Measurements from ENCODE around the gene HS2ST1. TPM values are rescaled to one million over a fixed set of nuclear protein-coding genes. Genes with fewer than 3 reads are reported as not detected.

Gene HS2ST1
- total and polyA plus RNA-seq, 10 of the 15 experiments (the other 5 are each of a cell fraction or from before 2014, with no cell fraction given), result 5.4 to 30.8 (median 18.6) TPM

DNA sequence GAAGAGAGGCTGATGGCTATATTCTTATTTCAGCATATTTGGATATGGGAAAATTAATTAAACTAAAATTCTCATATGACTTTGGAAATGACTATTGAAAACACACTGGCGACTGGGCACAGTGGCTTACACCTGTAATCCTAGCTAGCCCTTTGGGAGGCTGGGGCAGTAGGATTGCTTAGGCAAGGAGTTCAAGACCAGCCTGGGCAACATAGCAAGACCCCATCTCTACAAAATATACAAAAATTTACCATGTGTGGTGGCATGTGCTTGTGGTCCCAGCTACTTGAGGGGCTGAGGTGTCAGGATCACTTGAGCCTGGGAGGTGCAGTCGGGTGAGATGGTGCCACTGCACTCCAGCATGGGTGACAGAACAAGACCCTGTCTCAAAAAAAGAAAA, 26.2 kb downstream of the HS2ST1 start:
- WGBS (ENCODE audit: insufficient coverage, insufficient replicate concordance, low lambda C conversion rate, missing lambda C conversion rate), result 95% methylated on average over 2 of the region's 2 CpGs
- no peaks in the 10 kb centered on the region for H3K36me3 ChIP-seq (ENCODE audit: control insufficient read depth in 2 of 2, insufficient read depth in 2 of 2, low read length in 1 of 2)

DNA sequence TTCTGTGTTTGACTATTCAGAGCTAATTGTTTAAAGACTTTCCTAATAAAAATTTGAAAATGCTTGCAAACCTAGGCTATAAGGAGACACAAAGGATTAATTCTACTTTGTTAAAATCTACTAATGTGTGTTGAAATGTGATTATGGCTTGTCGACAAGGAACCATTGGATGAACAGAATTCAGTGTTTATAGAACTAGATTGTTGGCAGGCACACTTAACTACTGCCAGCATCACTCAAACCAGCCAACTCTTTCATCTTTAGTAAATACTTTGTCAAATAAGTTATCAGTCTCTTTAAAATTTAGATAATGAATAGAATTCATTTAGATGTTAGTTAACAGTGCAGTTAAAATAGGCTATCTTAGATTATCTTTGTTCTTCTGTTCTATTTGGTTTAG, 27.6 kb downstream of the HS2ST1 start:
- BruUV-seq (replicated peaks), result TSS peak; percentile 4
- Histone ChIP-seq H3K4me3 (no peak overlapping the region), H3K9me3 (replicated peaks; ENCODE audit: control insufficient read depth, insufficient read depth, low read length) (no peaks in the 10 kb centered on the region; the same call in 2 of the 3 replicates), H3K27ac (ENCODE audit: control insufficient read depth, insufficient read depth) (no peak overlapping the region), H3K79me2 (ENCODE audit: control insufficient read depth, insufficient read depth, low read length) (peaks cover 43% of the 10 kb centered on the region), H3K4me1 (ENCODE audit: control insufficient read depth, insufficient read depth, low read length) (no peaks in the 10 kb centered on the region), H3K4me2 (ENCODE audit: control insufficient read depth, insufficient read depth) (no peak overlapping the region), H2AFZ (ENCODE audit: control insufficient read depth, low read depth, low read length) (no peak overlapping the region), H3K27me3 (replicated peaks in 1 of 2; ENCODE audit: control insufficient read depth in 2 of 2, insufficient read depth in 2 of 2, low read length in 1 of 2) (no peaks in the 10 kb centered on the region), H4K20me1 (ENCODE audit: control insufficient read depth, insufficient read depth) (no peaks in the 10 kb centered on the region), H3K36me3 (ENCODE audit: control insufficient read depth in 2 of 2, insufficient read depth in 2 of 2, low read length in 1 of 2) (no peaks in the 10 kb centered on the region), H3K9ac (ENCODE audit: control insufficient read depth, insufficient read depth, low read length) (no peak overlapping the region)
- no peak for ATAC-seq
- WGBS (ENCODE audit: insufficient coverage, insufficient replicate concordance, low lambda C conversion rate, missing lambda C conversion rate), result 95% methylated on average over 1 of the region's 1 CpG
- DNase-seq (ENCODE audit: low read depth, low spot score), result no peak
- in situ Hi-C loops (cut with MboI), result no loop called here
- ChIA-PET POLR2A (interaction anchor here (1.6 kb wide), 1 partner anchor 27 kb away, joined by 6 read pairs; the partner anchor contains the start of gene HS2ST1), CTCF (interaction anchor here (0.8 to 1.5 kb wide), 5 partner anchors 11 to 442 kb away, joined by 3 read pairs; no protein-coding TSS in a partner anchor), SMC1A (ENCODE audit: uncharacterized antibody, unreplicated experiment) (interaction anchor here (1.1 to 1.9 kb wide), 6 partner anchors 8 to 29 kb away, joined by 3 to 8 read pairs (median 4); no protein-coding TSS in a partner anchor), RAD21 (ENCODE audit: unreplicated experiment) (interaction anchor here (0.9 to 1.5 kb wide), 4 partner anchors 26 to 92 kb away, joined by 3 read pairs; partner anchors contain the start of genes HS2ST1 and SELENOF)
- intact Hi-C loops (cut with micrococcal nuclease; ENCODE audit: unreplicated experiment), result no loop called here
- no peak for FAIRE-seq
- TF ChIP-seq YY1 (IDR thresholded peaks at IDR 0.05; ENCODE audit: low read depth, low read length) (no peak), SMAD1 (IDR thresholded peaks at IDR 0.05; ENCODE audit: low read depth, partially characterized antibody) (no peak), CEBPB (IDR thresholded peaks at IDR 0.05; ENCODE audit: borderline replicate concordance in 1 of 2, low read depth in 2 of 2, low read length in 2 of 2) (no peak), ZNF384 (IDR thresholded peaks at IDR 0.05; ENCODE audit: borderline replicate concordance, low read depth, low read length) (no peak), FOS (IDR thresholded peaks at IDR 0.05; ENCODE audit: borderline replicate concordance, extremely low read depth, insufficient read length) (no peak), TCF12 (IDR thresholded peaks at IDR 0.05; ENCODE audit: low read depth, low read length) (no peak), ZZZ3 (IDR thresholded peaks at IDR 0.05; ENCODE audit: control insufficient read depth, insufficient read length, low read depth) (no peak), EZH2 (IDR thresholded peaks at IDR 0.05; ENCODE audit: borderline replicate concordance, control insufficient read depth, low read depth, low read length) (no peak), RAD21 (IDR thresholded peaks at IDR 0.05; ENCODE audit: insufficient read depth, low read depth, low read length) (no peak)
- TF ChIP-seq, protein P1, sequence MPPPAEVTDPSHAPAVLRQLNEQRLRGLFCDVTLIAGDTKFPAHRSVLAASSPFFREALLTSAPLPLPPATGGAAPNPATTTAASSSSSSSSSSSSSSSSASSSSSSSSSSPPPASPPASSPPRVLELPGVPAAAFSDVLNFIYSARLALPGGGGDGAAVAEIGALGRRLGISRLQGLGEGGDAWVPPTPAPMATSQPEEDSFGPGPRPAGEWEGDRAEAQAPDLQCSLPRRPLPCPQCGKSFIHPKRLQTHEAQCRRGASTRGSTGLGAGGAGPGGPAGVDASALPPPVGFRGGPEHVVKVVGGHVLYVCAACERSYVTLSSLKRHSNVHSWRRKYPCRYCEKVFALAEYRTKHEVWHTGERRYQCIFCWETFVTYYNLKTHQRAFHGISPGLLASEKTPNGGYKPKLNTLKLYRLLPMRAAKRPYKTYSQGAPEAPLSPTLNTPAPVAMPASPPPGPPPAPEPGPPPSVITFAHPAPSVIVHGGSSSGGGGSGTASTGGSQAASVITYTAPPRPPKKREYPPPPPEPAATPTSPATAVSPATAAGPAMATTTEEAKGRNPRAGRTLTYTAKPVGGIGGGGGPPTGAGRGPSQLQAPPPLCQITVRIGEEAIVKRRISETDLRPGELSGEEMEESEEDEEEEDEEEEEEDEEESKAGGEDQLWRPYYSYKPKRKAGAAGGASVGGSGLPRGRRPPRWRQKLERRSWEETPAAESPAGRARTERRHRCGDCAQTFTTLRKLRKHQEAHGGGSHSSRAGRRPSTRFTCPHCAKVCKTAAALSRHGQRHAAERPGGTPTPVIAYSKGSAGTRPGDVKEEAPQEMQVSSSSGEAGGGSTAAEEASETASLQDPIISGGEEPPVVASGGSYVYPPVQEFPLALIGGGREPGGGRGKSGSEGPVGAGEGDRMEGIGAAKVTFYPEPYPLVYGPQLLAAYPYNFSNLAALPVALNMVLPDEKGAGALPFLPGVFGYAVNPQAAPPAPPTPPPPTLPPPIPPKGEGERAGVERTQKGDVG (CRISPR knock-in tag; IDR thresholded peaks at IDR 0.05), result no peak
- TF ChIP-seq, protein P2, sequence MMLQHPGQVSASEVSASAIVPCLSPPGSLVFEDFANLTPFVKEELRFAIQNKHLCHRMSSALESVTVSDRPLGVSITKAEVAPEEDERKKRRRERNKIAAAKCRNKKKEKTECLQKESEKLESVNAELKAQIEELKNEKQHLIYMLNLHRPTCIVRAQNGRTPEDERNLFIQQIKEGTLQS (IDR thresholded peaks at IDR 0.05; ENCODE audit: borderline replicate concordance, extremely low read depth, low read depth, low read length), result no peak

More for the DNA sequence above, 26.2 kb downstream of the HS2ST1 start:
- Histone ChIP-seq H3K9me3 (replicated peaks; ENCODE audit: control insufficient read depth, insufficient read depth, low read length) (no peaks in the 10 kb centered on the region; the same call in 2 of the 3 replicates), H3K4me2 (ENCODE audit: control insufficient read depth, insufficient read depth) (no peak overlapping the region), H3K27ac (ENCODE audit: control insufficient read depth, insufficient read depth) (no peak overlapping the region), H3K4me3 (no peak overlapping the region), H2AFZ (ENCODE audit: control insufficient read depth, low read depth, low read length) (no peak overlapping the region), H3K27me3 (replicated peaks in 1 of 2; ENCODE audit: control insufficient read depth in 2 of 2, insufficient read depth in 2 of 2, low read length in 1 of 2) (no peaks in the 10 kb centered on the region), H3K79me2 (ENCODE audit: control insufficient read depth, insufficient read depth, low read length) (peaks cover 47% of the 10 kb centered on the region), H3K9ac (ENCODE audit: control insufficient read depth, insufficient read depth, low read length) (no peak overlapping the region), H3K4me1 (ENCODE audit: control insufficient read depth, insufficient read depth, low read length) (no peaks in the 10 kb centered on the region), H4K20me1 (ENCODE audit: control insufficient read depth, insufficient read depth) (no peaks in the 10 kb centered on the region)
- no peak for TF ChIP-seq SUPT20H (IDR thresholded peaks at IDR 0.05; ENCODE audit: borderline replicate concordance, control insufficient read depth, low read depth, low read length)
- ATAC-seq, result no peak
- SMC1A ChIA-PET (ENCODE audit: uncharacterized antibody, unreplicated experiment), result interaction anchor here (1.2 to 1.4 kb wide), 2 partner anchors 14 to 105 kb away, joined by 3 to 5 read pairs; no protein-coding TSS in a partner anchor
- intact Hi-C loops (cut with micrococcal nuclease; ENCODE audit: unreplicated experiment) (no loop called here), in situ Hi-C loops (cut with MboI) (no loop called here)
- RAD21 ChIA-PET (ENCODE audit: unreplicated experiment), result interaction anchor here (0.8 kb wide), 1 partner anchor 143 kb away, joined by 3 read pairs; no protein-coding TSS in a partner anchor
- POLR2A ChIA-PET, result interaction anchor here (1.1 to 2.4 kb wide), 2 partner anchors 25 to 117 kb away, joined by 4 to 6 read pairs; no protein-coding TSS in a partner anchor
- no TSS peak for BruUV-seq (replicated peaks)
- no peak for FAIRE-seq
- DNase-seq (ENCODE audit: low read depth, low spot score), result no peak
- CTCF ChIA-PET, result interaction anchor here (1.0 kb wide), 1 partner anchor 8 kb away, joined by 3 read pairs; no protein-coding TSS in a partner anchor
